GM12878 (cell line): ENCODE data around the gene ZNF800. TPM values are rescaled to one million over a fixed set of nuclear protein-coding genes. Genes with fewer than 3 reads are reported as not detected.

ENCODE experiments used
- ATAC-seq: fragments of 200-7000 bp; cut with Tn5 transposase; 3 replicates; pipeline ENCODE4 v1.9.1; 2020; ENCODE audit warnings: mild to moderate bottlenecking, moderate library complexity
- BruUV-seq: library from RNA; stranded (reverse); fragments of 400-500 nt; replicated peaks from 2 replicates; lab custom pipeline; 2021; lab: Mats Ljungman, UMichigan
- CTCF ChIA-PET: fragments of 300-600 bp; sonication (Branson Sonifier 250); formaldehyde crosslinking; extraction: SDS; loops from one replicate; lab custom pipeline; 2021; ENCODE audit warnings: inconsistent platforms; lab: Yijun Ruan, JAX
- POLR2A ChIA-PET: fragments of 350-600 bp; formaldehyde crosslinking; extraction: SDS; loops from one replicate; lab custom pipeline; 2021; ENCODE audit warnings: inconsistent platforms; lab: Charles Lee
- RAD21 ChIA-PET: fragments of 300-600 bp; sonication (Branson Sonifier 250); formaldehyde crosslinking; loops from one replicate; lab custom pipeline; 2023; ENCODE audit warnings: antibody characterized with exemption; ENCODE audit not compliant: unreplicated experiment; lab: Charles Lee
- SMC1A ChIA-PET: fragments of 300-600 bp; sonication (Branson Sonifier 250); formaldehyde crosslinking; loops from one replicate; lab custom pipeline; 2023; ENCODE audit not compliant: unreplicated experiment, uncharacterized antibody; lab: Charles Lee
- DNase-seq: peaks from one replicate; pipeline ENCODE4 v3.0.0-alpha.2; 2011; ENCODE audit warnings: low read depth, low spot score
- FAIRE-seq: peaks from 3 replicates; lab custom pipeline; 2011; peaks lifted over from hg19 to GRCh38; lab: Jason Lieb, UNC
- H2AFZ ChIP-seq: 2 replicates; pipeline ENCODE4 v1.6.0; 2011; ENCODE audit warnings: low read depth, low read length, control low read depth; ENCODE audit not compliant: control insufficient read depth
- H3K27ac ChIP-seq: 2 replicates; pipeline ENCODE4 v1.5.1; 2011; ENCODE audit warnings: control low read depth; ENCODE audit not compliant: control insufficient read depth, insufficient read depth
- H3K27me3 ChIP-seq, 2 experiments: replicated peaks in 1 of 2; 2 replicates each; pipeline versions ENCODE4 v1.6.0 to v1.6.1; 2011; ENCODE audit warnings: low read length in 1 of 2; ENCODE audit not compliant: control insufficient read depth in 2 of 2, insufficient read depth in 2 of 2
- H3K36me3 ChIP-seq, 2 experiments: 2 replicates each; pipeline ENCODE4 v1.5.1; 2011; ENCODE audit warnings: low read length in 1 of 2; ENCODE audit not compliant: control insufficient read depth in 2 of 2, insufficient read depth in 2 of 2
- H3K4me1 ChIP-seq: 2 replicates; pipeline ENCODE4 v1.6.1; 2011; ENCODE audit warnings: mild to moderate bottlenecking, low read length, moderate library complexity, mixed read lengths; ENCODE audit not compliant: control insufficient read depth, insufficient read depth
- H3K4me2 ChIP-seq: 2 replicates; pipeline ENCODE4 v1.6.0; 2011; ENCODE audit warnings: control low read depth; ENCODE audit not compliant: control insufficient read depth, insufficient read depth
- H3K4me3 ChIP-seq: fragments of 200-600 bp; sonication (generic); 2 replicates; pipeline ENCODE4 v1.5.1; 2016
- H3K79me2 ChIP-seq: 2 replicates; pipeline ENCODE4 v1.6.0; 2011; ENCODE audit warnings: low read length; ENCODE audit not compliant: control insufficient read depth, insufficient read depth
- H3K9ac ChIP-seq: 2 replicates; pipeline ENCODE4 v1.8.0; 2011; ENCODE audit warnings: low read length, control low read depth, mixed read lengths; ENCODE audit not compliant: control insufficient read depth, insufficient read depth
- H3K9me3 ChIP-seq: replicated peaks from 3 replicates; pipeline ENCODE4 v1.5.1; 2011; ENCODE audit warnings: mild to moderate bottlenecking, low read length; ENCODE audit not compliant: control insufficient read depth, insufficient read depth
- H4K20me1 ChIP-seq: 2 replicates; pipeline ENCODE4 v1.6.0; 2011; ENCODE audit not compliant: control insufficient read depth, insufficient read depth
- DPF2 ChIP-seq: fragments of 450-650 bp; IDR thresholded peaks from 2 replicates; pipeline ENCODE4 v1.6.1; 2017; ENCODE audit warnings: mild to moderate bottlenecking
- KLF5 ChIP-seq: fragments of 450-650 bp; IDR thresholded peaks from 2 replicates; pipeline ENCODE4 v1.6.1; 2014; ENCODE audit warnings: mild to moderate bottlenecking; ENCODE audit not compliant: partially characterized antibody
- SRF ChIP-seq, 2 experiments: IDR thresholded peaks; 2 replicates each; pipeline ENCODE4 v1.6.1; 2011; ENCODE audit warnings: low read depth in 2 of 2, low read length in 2 of 2, mild to moderate bottlenecking in 1 of 2, moderate library complexity in 1 of 2
- ZSCAN29 ChIP-seq: fragments of 450-650 bp; IDR thresholded peaks from 2 replicates; pipeline ENCODE4 v1.6.1; 2017; ENCODE audit warnings: mild to moderate bottlenecking, moderate library complexity
- WGBS: methylation state at CpG from one replicate; pipeline ENCODE4 v1.1.6; 2016; ENCODE audit warnings: low lambda C conversion rate; ENCODE audit not compliant: insufficient replicate concordance, insufficient coverage; ENCODE audit errors: missing lambda C conversion rate; 5-methylcytosine and 5-hydroxymethylcytosine counted together
- in situ Hi-C: fragments of 300-500 bp; cut with MboI; formaldehyde crosslinking; loops from 9 replicates; pipeline ENCODE4 v1.14.3; 2018; ENCODE audit warnings: mixed read lengths
- intact Hi-C: fragments of 100-400 bp; cut with micrococcal nuclease; formaldehyde crosslinking; loops from one replicate; pipeline ENCODE4 v1.14.2; 2022; ENCODE audit not compliant: unreplicated experiment
- polyA plus RNA-seq, 11 experiments: library from polyadenylated mRNA; depleted of rRNA in 4 of 11; unstranded in 6 of 11; stranded (reverse) in 5 of 11; fragments of >200 nt; fragmentation: Nextera tagmentation in 4 of 11; fragmentation: Illumina TruSeq in 1 of 11; extraction: Ambion mirVana in 4 of 11; extraction: Trizol in 1 of 11; gene quantifications; 1 replicate in 1 of 11; 2 replicates in 10 of 11; pipeline versions ENCODE4 v1.2.1 to v1.2.3, GENCODE V29; 2011 to 2016; ENCODE audit warnings: inconsistent platforms in 2 of 11, missing spikeins in 2 of 11, low read depth in 1 of 11
- total RNA-seq, 4 experiments: library from RNA; depleted of rRNA in 3 of 4; stranded (reverse); fragments of >200 nt in 3 of 4; fragmentation: Illumina TruSeq in 1 of 4; extraction: Trizol in 1 of 4; gene quantifications; 2 replicates each; pipeline versions ENCODE4 v1.2.1 to v1.2.3, GENCODE V29; 2013 to 2021
- TF ChIP-seq, protein P1 (sequence below): IDR thresholded peaks from 2 replicates; pipeline ENCODE4 v1.6.1; 2012; ENCODE audit warnings: low read depth, low read length, improper control_type of control experiment

Gene ZNF800
- total and polyA plus RNA-seq, 10 of the 15 experiments (the other 5 are each of a cell fraction or from before 2014, with no cell fraction given), result 6.8 to 33.9 (median 23.8) TPM

GRCh38 chr7:127320974-127321373 lies 71.5 kb downstream of the ZNF800 start:
- no peaks in the 10 kb centered on the region for H3K9me3 ChIP-seq
- TF ChIP-seq SRF (IDR thresholded peaks at IDR 0.05; ENCODE audit: low read depth in 2 of 2, low read length in 2 of 2), result no peak
- no peak for TF ChIP-seq DPF2
- TF ChIP-seq KLF5, result no peak
- TF ChIP-seq, protein P1, sequence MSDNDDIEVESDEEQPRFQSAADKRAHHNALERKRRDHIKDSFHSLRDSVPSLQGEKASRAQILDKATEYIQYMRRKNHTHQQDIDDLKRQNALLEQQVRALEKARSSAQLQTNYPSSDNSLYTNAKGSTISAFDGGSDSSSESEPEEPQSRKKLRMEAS, result no peak
- TF ChIP-seq ZSCAN29, result no peak
- intact Hi-C loops (no loop called here), in situ Hi-C loops (no loop called here)
- H4K20me1 ChIP-seq, result no peaks in the 10 kb centered on the region
- ChIA-PET CTCF (interaction anchor here (1.5 kb wide), 1 partner anchor 16 kb away, joined by 3 read pairs; no protein-coding TSS in a partner anchor), RAD21 (no interaction called here), POLR2A (no interaction called here), SMC1A (no interaction called here)
- ATAC-seq (no peak), FAIRE-seq (no peak), DNase-seq (no peak)
- H3K27me3 ChIP-seq, result peaks cover 0 to 2% of the 10 kb centered on the region in 2 experiments; a peak in 2 of 4 replicates
- 5% methylated on average over 4 of the region's 4 CpGs for WGBS
- no peak overlapping the region for H3K4me3 ChIP-seq
- no peak overlapping the region for H2AFZ ChIP-seq
- BruUV-seq, result no TSS peak
- no peaks in the 10 kb centered on the region for H3K79me2 ChIP-seq
- no peaks in the 10 kb centered on the region for H3K36me3 ChIP-seq
- H3K27ac ChIP-seq, result no peak overlapping the region
- H3K9ac ChIP-seq, result no peak overlapping the region
- H3K4me1 ChIP-seq, result no peaks in the 10 kb centered on the region
- no peak overlapping the region for H3K4me2 ChIP-seq

Other genes starting within 250 kb of the ZNF800 start
- gene GRM8, start 139.8 kb downstream of the ZNF800 start, total RNA-seq (2014; rRNA removed), result 0.40 and 0.49 TPM in 2 replicates
- 0.55 and 0.72 TPM in 2 replicates for gene GRM8, start 139.8 kb downstream of the ZNF800 start, total RNA-seq (2014; rRNA removed; fragmentation: Illumina TruSeq; extraction: Trizol)
- 0.33 and 0.69 TPM in 2 replicates for gene GRM8, start 139.8 kb downstream of the ZNF800 start, total RNA-seq (2021)
- 7.1 and 9.0 TPM in 2 replicates for gene GRM8, start 139.8 kb downstream of the ZNF800 start, polyA plus RNA-seq (2011; rRNA removed)
- gene GRM8, start 139.8 kb downstream of the ZNF800 start, polyA plus RNA-seq (2014; fragmentation: Illumina TruSeq; extraction: Trizol), result 0.59 and 1.2 TPM in 2 replicates
- gene GRM8, start 139.8 kb downstream of the ZNF800 start, polyA plus RNA-seq (2014; fragmentation: Nextera tagmentation; extraction: Ambion mirVana), result under 1 TPM; 0.38 to 0.39 TPM
- gene GRM8, start 139.8 kb downstream of the ZNF800 start, polyA plus RNA-seq (2014; rRNA removed), result 0.36 and 0.50 TPM in 2 replicates
- gene GRM8, start 139.8 kb downstream of the ZNF800 start, polyA plus RNA-seq (2016; fragmentation: Nextera tagmentation; extraction: Ambion mirVana), result not detected
- 11.3 and 11.9 TPM in 2 replicates for gene GCC1, start 192.9 kb upstream of the ZNF800 start, total RNA-seq (2014; rRNA removed)
- gene GCC1, start 192.9 kb upstream of the ZNF800 start, total RNA-seq (2014; rRNA removed; fragmentation: Illumina TruSeq; extraction: Trizol), result 9.2 and 9.6 TPM in 2 replicates
- 14.7 and 14.9 TPM in 2 replicates for gene GCC1, start 192.9 kb upstream of the ZNF800 start, total RNA-seq (2021)
- 7.1 and 7.5 TPM in 2 replicates for gene GCC1, start 192.9 kb upstream of the ZNF800 start, polyA plus RNA-seq (2011; rRNA removed)
- gene GCC1, start 192.9 kb upstream of the ZNF800 start, polyA plus RNA-seq (2014; fragmentation: Illumina TruSeq; extraction: Trizol), result 7.0 and 8.0 TPM in 2 replicates
- gene GCC1, start 192.9 kb upstream of the ZNF800 start, polyA plus RNA-seq (2014; fragmentation: Nextera tagmentation; extraction: Ambion mirVana), result 1 to 10 TPM; 1.8 to 2.7 TPM
- 8.4 and 8.7 TPM in 2 replicates for gene GCC1, start 192.9 kb upstream of the ZNF800 start, polyA plus RNA-seq (2014; rRNA removed)
- 10 to 100 TPM; 13.5 to 17.2 TPM for gene GCC1, start 192.9 kb upstream of the ZNF800 start, polyA plus RNA-seq (2016; fragmentation: Nextera tagmentation; extraction: Ambion mirVana)
- gene ARF5, start 195.7 kb upstream of the ZNF800 start, total RNA-seq (2014; rRNA removed), result 146 and 158 TPM in 2 replicates
- gene ARF5, start 195.7 kb upstream of the ZNF800 start, total RNA-seq (2014; rRNA removed; fragmentation: Illumina TruSeq; extraction: Trizol), result 73.6 and 84.8 TPM in 2 replicates
- gene ARF5, start 195.7 kb upstream of the ZNF800 start, total RNA-seq (2021), result 118 and 128 TPM in 2 replicates
- gene ARF5, start 195.7 kb upstream of the ZNF800 start, polyA plus RNA-seq (2011; rRNA removed), result 135 and 210 TPM in 2 replicates
- 80.0 and 86.1 TPM in 2 replicates for gene ARF5, start 195.7 kb upstream of the ZNF800 start, polyA plus RNA-seq (2014; fragmentation: Illumina TruSeq; extraction: Trizol)
- gene ARF5, start 195.7 kb upstream of the ZNF800 start, polyA plus RNA-seq (2014; fragmentation: Nextera tagmentation; extraction: Ambion mirVana), result 10 to 100 TPM; 11.0 to 18.0 TPM
- gene ARF5, start 195.7 kb upstream of the ZNF800 start, polyA plus RNA-seq (2014; rRNA removed), result 197 and 211 TPM in 2 replicates
- gene ARF5, start 195.7 kb upstream of the ZNF800 start, polyA plus RNA-seq (2016; fragmentation: Nextera tagmentation; extraction: Ambion mirVana), result 100 to 1,000 TPM; 143 to 156 TPM
- 0.90 and 1.0 TPM in 2 replicates for gene FSCN3, start 201.0 kb upstream of the ZNF800 start, total RNA-seq (2014; rRNA removed)
- gene FSCN3, start 201.0 kb upstream of the ZNF800 start, total RNA-seq (2014; rRNA removed; fragmentation: Illumina TruSeq; extraction: Trizol), result 0.31 and 0.69 TPM in 2 replicates
- gene FSCN3, start 201.0 kb upstream of the ZNF800 start, total RNA-seq (2021), result 0.69 TPM in 1 of 2 replicates, not detected in the other
- 0.48 and 0.60 TPM in 2 replicates for gene FSCN3, start 201.0 kb upstream of the ZNF800 start, polyA plus RNA-seq (2011; rRNA removed)
- gene FSCN3, start 201.0 kb upstream of the ZNF800 start, polyA plus RNA-seq (2014; fragmentation: Illumina TruSeq; extraction: Trizol), result 0.73 TPM in 1 of 2 replicates, not detected in the other
- under 1 TPM in 1 of 2 experiments, not detected in 1; 0.29 TPM for gene FSCN3, start 201.0 kb upstream of the ZNF800 start, polyA plus RNA-seq (2014; fragmentation: Nextera tagmentation; extraction: Ambion mirVana)
- 0.58 and 1.1 TPM in 2 replicates for gene FSCN3, start 201.0 kb upstream of the ZNF800 start, polyA plus RNA-seq (2014; rRNA removed)
- under 1 TPM in 1 of 2 experiments, not detected in 1; 0.28 TPM for gene FSCN3, start 201.0 kb upstream of the ZNF800 start, polyA plus RNA-seq (2016; fragmentation: Nextera tagmentation; extraction: Ambion mirVana)
- not detected in 2 replicates for gene PAX4, start 225.4 kb upstream of the ZNF800 start, total RNA-seq (2014; rRNA removed)
- gene PAX4, start 225.4 kb upstream of the ZNF800 start, total RNA-seq (2014; rRNA removed; fragmentation: Illumina TruSeq; extraction: Trizol), result not detected in 2 replicates
- gene PAX4, start 225.4 kb upstream of the ZNF800 start, total RNA-seq (2021), result not detected in 2 replicates
- gene PAX4, start 225.4 kb upstream of the ZNF800 start, polyA plus RNA-seq (2011; rRNA removed), result 0.14 and 0.27 TPM in 2 replicates
- not detected in 2 replicates for gene PAX4, start 225.4 kb upstream of the ZNF800 start, polyA plus RNA-seq (2014; fragmentation: Illumina TruSeq; extraction: Trizol)
- gene PAX4, start 225.4 kb upstream of the ZNF800 start, polyA plus RNA-seq (2014; fragmentation: Nextera tagmentation; extraction: Ambion mirVana), result not detected
- gene PAX4, start 225.4 kb upstream of the ZNF800 start, polyA plus RNA-seq (2014; rRNA removed), result not detected in 2 replicates
- gene PAX4, start 225.4 kb upstream of the ZNF800 start, polyA plus RNA-seq (2016; fragmentation: Nextera tagmentation; extraction: Ambion mirVana), result not detected